ENCODE data around the gene PEX26.

DNA sequence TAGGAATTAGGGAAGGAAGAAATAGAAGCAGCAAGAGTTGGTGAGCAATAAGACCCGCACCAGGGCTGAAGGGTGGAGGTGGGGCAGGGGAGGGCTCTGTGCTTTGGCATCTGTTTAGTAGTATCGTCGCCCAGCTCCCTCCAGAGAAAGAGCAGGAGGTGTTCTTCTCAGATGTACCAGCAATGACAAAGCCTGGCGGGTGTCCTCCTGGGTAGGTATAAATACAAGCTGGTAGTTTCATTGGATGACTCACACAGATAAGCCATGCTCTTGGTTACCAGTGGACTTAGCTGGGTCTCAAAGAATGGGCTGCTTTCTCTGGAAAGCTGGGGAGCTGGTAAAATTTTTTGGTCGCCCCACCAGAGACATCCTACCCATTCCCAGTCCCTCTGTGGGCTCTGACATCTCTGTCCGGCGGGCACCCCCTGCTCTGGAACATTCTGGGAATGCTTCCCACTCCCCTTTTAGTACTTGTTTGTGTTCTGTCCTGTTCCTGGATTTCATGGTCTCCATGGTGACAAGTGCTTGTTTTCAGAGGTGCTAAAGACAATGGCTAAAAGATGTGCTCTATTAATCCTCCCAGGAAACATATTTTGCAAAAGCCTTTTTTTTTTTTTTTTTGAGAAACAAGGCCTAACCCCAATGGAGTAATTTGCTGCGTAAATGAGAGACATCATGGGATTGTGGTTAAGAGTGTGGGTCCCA is 17.5 kb downstream of the PEX26 start:
- TF ChIP-seq, protein P1, sequence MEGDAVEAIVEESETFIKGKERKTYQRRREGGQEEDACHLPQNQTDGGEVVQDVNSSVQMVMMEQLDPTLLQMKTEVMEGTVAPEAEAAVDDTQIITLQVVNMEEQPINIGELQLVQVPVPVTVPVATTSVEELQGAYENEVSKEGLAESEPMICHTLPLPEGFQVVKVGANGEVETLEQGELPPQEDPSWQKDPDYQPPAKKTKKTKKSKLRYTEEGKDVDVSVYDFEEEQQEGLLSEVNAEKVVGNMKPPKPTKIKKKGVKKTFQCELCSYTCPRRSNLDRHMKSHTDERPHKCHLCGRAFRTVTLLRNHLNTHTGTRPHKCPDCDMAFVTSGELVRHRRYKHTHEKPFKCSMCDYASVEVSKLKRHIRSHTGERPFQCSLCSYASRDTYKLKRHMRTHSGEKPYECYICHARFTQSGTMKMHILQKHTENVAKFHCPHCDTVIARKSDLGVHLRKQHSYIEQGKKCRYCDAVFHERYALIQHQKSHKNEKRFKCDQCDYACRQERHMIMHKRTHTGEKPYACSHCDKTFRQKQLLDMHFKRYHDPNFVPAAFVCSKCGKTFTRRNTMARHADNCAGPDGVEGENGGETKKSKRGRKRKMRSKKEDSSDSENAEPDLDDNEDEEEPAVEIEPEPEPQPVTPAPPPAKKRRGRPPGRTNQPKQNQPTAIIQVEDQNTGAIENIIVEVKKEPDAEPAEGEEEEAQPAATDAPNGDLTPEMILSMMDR (optimal IDR thresholded peaks at IDR 0.05 in 1 of 3, IDR thresholded peaks at IDR 0.05 in 1 of 3, conservative IDR thresholded peaks at IDR 0.05 in 1 of 3; ENCODE audit: extremely low read depth in 1 of 3, insufficient read depth in 2 of 3, low read length in 3 of 3) = no peak
- no peak for TF ChIP-seq EZH2 (IDR thresholded peaks at IDR 0.05; ENCODE audit: low read length)

Data from keratinocyte (primary cell).